Activated naive CD4-positive, alpha-beta T cell treated with anti-CD3 and anti-CD28 coated beads, Interleukin-2, amount 10 ng/mL, durations not matched to agents 7 days and 5 days (primary cell): ENCODE results near the gene SLC1A4.
"Not testable (repeated sequence)": the region's sequence is repeated elsewhere in the genome, so short reads cannot be mapped to it uniquely, and the experiment has no call there.

ENCODE experiments used
- CTCF ChIA-PET: fragments of 350-600 bp; sonication (Branson Sonifier 250); formaldehyde crosslinking; loops from one replicate; lab custom pipeline; 2021; ENCODE audit warnings: antibody characterized with exemption; lab: Charles Lee
- DNase-seq: peaks from one replicate; pipeline ENCODE4 v3.0.0-alpha.2; 2020
- H3K27ac Mint-ChIP-seq: one replicate; pipeline ENCODE4 v1.8.0; 2021; ENCODE audit warnings: mild to moderate bottlenecking, moderate library complexity, mixed read lengths
- H3K27me3 Mint-ChIP-seq: one replicate; pipeline ENCODE4 v1.8.0; 2021; ENCODE audit warnings: mild to moderate bottlenecking, mixed read lengths
- H3K36me3 Mint-ChIP-seq: one replicate; pipeline ENCODE4 v1.8.0; 2021; ENCODE audit warnings: mixed read lengths
- H3K4me1 Mint-ChIP-seq: one replicate; pipeline ENCODE4 v1.8.0; 2021; ENCODE audit warnings: mixed read lengths
- H3K4me3 Mint-ChIP-seq: one replicate; pipeline ENCODE4 v1.8.0; 2021; ENCODE audit warnings: mild to moderate bottlenecking, moderate library complexity, mixed read lengths
- H3K9me3 Mint-ChIP-seq: one replicate; pipeline ENCODE4 v1.8.0; 2021; ENCODE audit warnings: mixed read lengths

The SLC1A4 gene

GRCh38 chr2:65031341-65032018 is 42.3 kb downstream of the SLC1A4 start:
- Mint-ChIP-seq H3K4me3 (no peak overlapping the region), H3K9me3 (no peaks in the 10 kb centered on the region), H3K36me3 (no peaks in the 10 kb centered on the region), H3K4me1 (peaks cover 24% of the 10 kb centered on the region), H3K27me3 (no peaks in the 10 kb centered on the region), H3K27ac (peak overlapping the region; percentile 47)
- DNase-seq = peak; percentile 29
- CTCF ChIA-PET = interaction anchor here (0.9 to 4.3 kb wide), 4 partner anchors 9 to 114 kb away, joined by 3 to 60 read pairs (median 4); no protein-coding TSS in a partner anchor

DNA sequence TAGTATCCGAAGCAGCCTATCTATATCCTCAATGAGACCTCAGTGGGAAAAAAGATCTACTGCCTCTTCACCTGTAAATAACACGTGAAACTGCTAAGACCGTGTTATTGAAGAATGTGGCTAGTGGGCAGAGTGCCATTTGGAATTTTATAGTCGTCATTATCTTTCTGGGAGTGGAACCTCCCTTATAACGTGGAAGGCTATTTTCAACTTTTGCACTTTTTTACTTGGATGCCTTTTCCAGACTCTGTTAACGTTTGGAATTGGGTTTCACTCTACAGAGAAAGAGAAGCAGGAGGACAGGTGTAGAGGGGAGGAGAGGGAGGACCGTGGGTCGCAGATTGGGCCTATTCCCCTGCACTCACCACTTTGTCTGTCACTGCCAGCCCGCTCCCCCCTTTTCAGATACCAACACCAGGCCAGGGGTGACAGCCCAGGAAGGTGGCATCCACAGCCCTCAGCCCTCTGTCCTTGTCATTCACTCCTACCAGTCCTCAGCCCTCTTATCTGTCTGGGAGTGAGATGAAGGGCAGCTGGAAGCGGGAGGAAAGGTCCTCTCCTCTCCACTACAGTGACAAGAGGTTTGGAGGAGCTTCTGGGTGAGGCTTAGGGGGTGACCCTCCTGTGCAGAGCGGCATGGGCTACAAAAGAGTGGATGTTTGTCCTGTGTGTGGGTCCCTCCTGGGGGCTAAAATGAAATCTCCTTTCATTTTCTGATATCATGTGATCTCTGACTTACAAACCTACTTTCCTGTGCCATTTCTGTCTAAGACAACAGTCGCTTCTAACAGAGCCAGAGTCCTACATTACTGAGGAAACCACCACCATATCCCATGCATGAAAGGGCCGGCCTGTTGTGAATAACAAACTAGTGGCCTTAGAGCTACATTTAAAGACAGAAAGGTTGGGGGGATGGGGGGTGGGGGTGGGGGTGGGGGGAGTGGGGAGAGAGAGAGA is 43.1 kb downstream of the SLC1A4 start:
- Mint-ChIP-seq H3K4me1 (peaks cover 24% of the 10 kb centered on the region), H3K27ac (peak overlapping the region; percentile 56)

GRCh38 chr2:65033178-65033577 is 44.0 kb downstream of the SLC1A4 start:
- H3K27ac Mint-ChIP-seq = no peak overlapping the region
- H3K27me3 Mint-ChIP-seq = no peaks in the 10 kb centered on the region
- H3K36me3 Mint-ChIP-seq = no peaks in the 10 kb centered on the region
- no peak for DNase-seq
- no peaks in the 10 kb centered on the region for H3K9me3 Mint-ChIP-seq
- peaks cover 24% of the 10 kb centered on the region for H3K4me1 Mint-ChIP-seq
- H3K4me3 Mint-ChIP-seq = no peak overlapping the region
- CTCF ChIA-PET = interaction anchor here (0.6 to 4.3 kb wide), 8 partner anchors 10 to 707 kb away, joined by 3 to 60 read pairs (median 4); no protein-coding TSS in a partner anchor

More for the DNA sequence above, 43.1 kb downstream of the SLC1A4 start:
- H3K9me3 Mint-ChIP-seq = no peaks in the 10 kb centered on the region
- no peaks in the 10 kb centered on the region for H3K27me3 Mint-ChIP-seq
- no peak for DNase-seq
- CTCF ChIA-PET = interaction anchor here (0.7 to 4.3 kb wide), 6 partner anchors 8 to 115 kb away, joined by 3 to 60 read pairs (median 4); no protein-coding TSS in a partner anchor
- H3K4me3 Mint-ChIP-seq = peak overlapping the region; percentile 0
- no peaks in the 10 kb centered on the region for H3K36me3 Mint-ChIP-seq

- not testable (repeated sequence) for H3K27ac Mint-ChIP-seq, H3K4me3 Mint-ChIP-seq, H3K27me3 Mint-ChIP-seq, DNase-seq, H3K9me3 Mint-ChIP-seq, H3K36me3 Mint-ChIP-seq
- CTCF ChIA-PET = interaction anchor here (0.6 to 4.3 kb wide), 6 partner anchors 10 to 708 kb away, joined by 3 to 60 read pairs (median 4); no protein-coding TSS in a partner anchor
- peaks cover 24% of the 10 kb centered on the region for H3K4me1 Mint-ChIP-seq
Measured at GRCh38 chr2:65033667-65034066, 44.5 kb downstream of the SLC1A4 start.

- CTCF ChIA-PET = interaction anchor here (1.4 kb wide), 1 partner anchor 118 kb away, joined by 4 read pairs; no protein-coding TSS in a partner anchor
- Mint-ChIP-seq H3K27ac (no peak overlapping the region), H3K4me1 (peaks cover 30% of the 10 kb centered on the region), H3K4me3 (no peak overlapping the region), H3K9me3 (no peaks in the 10 kb centered on the region), H3K36me3 (no peaks in the 10 kb centered on the region), H3K27me3 (no peaks in the 10 kb centered on the region)
- no peak for DNase-seq
Measured at GRCh38 chr2:65035351-65035943, 46.2 kb downstream of the SLC1A4 start.

DNA sequence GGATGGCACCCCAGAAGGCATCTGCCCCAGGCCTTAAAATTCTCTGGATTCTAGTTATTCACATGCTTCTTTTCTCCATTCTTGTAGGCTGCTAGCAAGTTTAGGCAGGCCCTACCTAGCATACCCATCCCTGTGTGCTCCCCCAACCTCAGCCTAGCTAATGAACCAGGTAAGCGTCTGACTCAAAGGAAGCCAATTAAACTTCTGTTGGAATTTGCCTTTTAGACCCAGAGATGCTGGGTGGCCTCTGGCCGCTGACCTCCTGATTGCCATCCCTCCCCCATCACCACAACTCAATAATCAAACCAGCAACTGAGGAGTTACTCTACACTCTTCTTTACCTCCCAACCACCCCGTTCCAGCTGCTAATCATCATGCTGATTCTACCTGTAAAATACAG is 48.0 kb downstream of the SLC1A4 start:
- Mint-ChIP-seq H3K9me3 (no peaks in the 10 kb centered on the region), H3K4me1 (peaks cover 16% of the 10 kb centered on the region), H3K36me3 (no peaks in the 10 kb centered on the region), H3K4me3 (no peak overlapping the region), H3K27me3 (no peaks in the 10 kb centered on the region), H3K27ac (no peak overlapping the region)
- CTCF ChIA-PET = interaction anchor here (0.5 to 3.7 kb wide), 2 partner anchors 20 to 120 kb away, joined by 3 to 35 read pairs; no protein-coding TSS in a partner anchor
- DNase-seq = no peak

DNA sequence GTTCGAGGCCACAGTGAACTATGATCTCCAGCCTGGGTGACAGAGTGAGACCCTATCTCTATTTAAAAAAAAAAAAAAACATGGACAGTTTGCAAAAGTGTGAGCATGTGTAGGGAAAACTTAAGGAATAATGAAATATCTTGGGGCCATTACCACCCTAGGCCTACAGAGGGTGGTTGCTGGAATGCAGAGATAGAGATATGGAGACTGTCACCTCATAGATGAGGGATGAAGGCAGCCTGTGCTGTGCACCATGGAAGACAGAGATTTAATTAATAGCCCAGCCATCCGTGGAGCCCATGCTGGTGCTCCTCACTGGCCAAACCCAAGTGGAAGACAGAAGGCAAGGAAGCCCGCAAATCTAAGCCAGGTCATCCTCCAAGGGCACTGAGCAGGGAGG is 50.4 kb downstream of the SLC1A4 start:
- CTCF ChIA-PET = interaction anchor here (0.8 to 3.7 kb wide), 6 partner anchors 8 to 124 kb away, joined by 3 to 35 read pairs (median 4); no protein-coding TSS in a partner anchor
- DNase-seq = no peak
- peaks cover 3% of the 10 kb centered on the region for H3K27me3 Mint-ChIP-seq
- H3K9me3 Mint-ChIP-seq = peaks cover 9% of the 10 kb centered on the region
- no peak overlapping the region for H3K4me3 Mint-ChIP-seq
- peaks cover 24% of the 10 kb centered on the region for H3K4me1 Mint-ChIP-seq
- no peak overlapping the region for H3K27ac Mint-ChIP-seq
- peaks cover 11% of the 10 kb centered on the region for H3K36me3 Mint-ChIP-seq

DNA sequence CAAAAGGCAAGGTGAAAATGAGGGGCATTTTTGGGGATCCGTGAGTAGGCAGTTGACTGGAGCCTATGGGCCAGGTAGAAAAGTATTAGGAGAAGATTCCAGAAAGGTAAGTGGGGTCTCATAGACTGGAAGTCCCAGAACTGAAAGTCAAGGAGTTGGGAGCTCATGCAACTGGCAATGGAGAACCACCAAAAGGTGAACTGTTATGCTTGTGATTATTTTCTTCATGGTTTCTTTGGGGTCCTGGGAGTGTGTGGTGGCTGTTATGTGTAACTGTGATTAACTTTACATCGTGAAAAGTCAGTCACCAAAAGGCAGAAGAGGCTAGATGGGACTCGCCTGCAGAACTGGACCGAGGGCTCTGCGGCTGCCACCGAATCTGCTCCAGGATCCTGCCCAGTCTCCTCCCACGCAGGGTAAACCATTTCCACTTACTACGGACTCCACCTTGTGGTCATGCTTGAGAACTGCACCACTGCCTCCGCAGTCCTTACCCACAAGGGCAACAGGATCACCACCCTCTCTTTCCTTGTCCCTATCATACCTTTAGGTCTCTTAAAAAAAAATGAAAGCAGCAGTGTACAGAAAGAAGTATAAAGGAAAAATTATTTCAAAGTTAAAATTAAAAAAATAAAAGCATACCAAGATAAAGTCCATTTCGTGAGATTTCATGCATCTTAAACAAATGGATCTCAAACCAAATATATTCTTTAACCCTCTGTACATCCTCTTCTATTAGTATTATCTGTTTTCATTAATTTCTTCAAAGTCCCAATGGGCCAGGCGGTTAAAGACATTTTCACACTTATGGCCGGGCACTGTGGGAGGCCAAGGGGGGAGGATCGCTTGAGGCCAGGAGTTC is 51.4 kb downstream of the SLC1A4 start:
- Mint-ChIP-seq H3K27me3 (peaks cover 3% of the 10 kb centered on the region), H3K4me1 (peaks cover 24% of the 10 kb centered on the region), H3K4me3 (no peak overlapping the region), H3K36me3 (peaks cover 13% of the 10 kb centered on the region), H3K27ac (no peak overlapping the region), H3K9me3 (peaks cover 11% of the 10 kb centered on the region)
- DNase-seq = peak; percentile 87
- CTCF ChIA-PET = interaction anchor here (0.6 to 3.7 kb wide), 11 partner anchors 9 to 134 kb away, joined by 3 to 35 read pairs (median 4); no protein-coding TSS in a partner anchor

GRCh38 chr2:65043001-65043400 is 53.8 kb downstream of the SLC1A4 start:
- CTCF ChIA-PET = interaction anchor here (1.0 to 3.4 kb wide), 6 partner anchors 10 to 148 kb away, joined by 3 to 31 read pairs (median 4); no protein-coding TSS in a partner anchor
- H3K9me3 Mint-ChIP-seq = peaks cover 14% of the 10 kb centered on the region
- DNase-seq = no peak
- peaks cover 18% of the 10 kb centered on the region for H3K36me3 Mint-ChIP-seq
- H3K4me1 Mint-ChIP-seq = peaks cover 24% of the 10 kb centered on the region
- no peak overlapping the region for H3K4me3 Mint-ChIP-seq
- peaks cover 3% of the 10 kb centered on the region for H3K27me3 Mint-ChIP-seq
- H3K27ac Mint-ChIP-seq = no peak overlapping the region

DNA sequence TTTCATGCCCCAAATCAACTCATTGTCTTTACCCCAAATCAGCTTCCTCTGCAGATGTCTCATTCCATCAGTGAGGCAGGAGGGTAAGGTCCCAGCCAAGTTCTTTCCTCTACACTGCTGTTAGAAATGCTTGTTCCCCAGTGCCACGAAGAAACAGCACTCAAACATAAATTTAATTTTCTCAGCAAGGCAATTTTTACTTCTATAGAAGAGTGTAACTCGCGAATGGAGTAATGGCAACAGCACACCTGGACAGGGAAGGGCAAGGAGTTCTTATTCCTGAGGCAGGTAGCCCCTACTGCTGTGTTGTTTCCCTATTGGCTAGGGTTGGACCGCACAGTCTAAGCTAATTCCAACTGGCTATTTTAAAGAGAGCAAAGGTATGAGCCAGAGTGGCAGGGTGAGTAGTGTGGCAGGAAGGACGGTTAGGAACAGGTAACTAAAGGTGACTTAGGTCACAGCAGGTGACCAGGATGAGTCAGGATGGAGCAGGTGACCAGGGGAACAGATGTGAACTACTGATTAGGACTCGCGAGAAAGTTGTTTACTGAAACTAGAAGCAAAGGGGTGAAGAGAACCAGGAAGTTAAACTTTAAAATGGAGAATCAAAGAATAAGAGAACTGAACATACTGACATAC is 55.0 kb downstream of the SLC1A4 start:
- Mint-ChIP-seq H3K4me1 (peaks cover 24% of the 10 kb centered on the region), H3K4me3 (no peak overlapping the region), H3K27me3 (peaks cover 3% of the 10 kb centered on the region), H3K9me3 (peaks cover 17% of the 10 kb centered on the region), H3K36me3 (peaks cover 20% of the 10 kb centered on the region), H3K27ac (no peak overlapping the region)
- no peak for DNase-seq
- CTCF ChIA-PET = interaction anchor here (0.6 to 3.4 kb wide), 5 partner anchors 11 to 141 kb away, joined by 3 to 31 read pairs (median 4); no protein-coding TSS in a partner anchor

DNA sequence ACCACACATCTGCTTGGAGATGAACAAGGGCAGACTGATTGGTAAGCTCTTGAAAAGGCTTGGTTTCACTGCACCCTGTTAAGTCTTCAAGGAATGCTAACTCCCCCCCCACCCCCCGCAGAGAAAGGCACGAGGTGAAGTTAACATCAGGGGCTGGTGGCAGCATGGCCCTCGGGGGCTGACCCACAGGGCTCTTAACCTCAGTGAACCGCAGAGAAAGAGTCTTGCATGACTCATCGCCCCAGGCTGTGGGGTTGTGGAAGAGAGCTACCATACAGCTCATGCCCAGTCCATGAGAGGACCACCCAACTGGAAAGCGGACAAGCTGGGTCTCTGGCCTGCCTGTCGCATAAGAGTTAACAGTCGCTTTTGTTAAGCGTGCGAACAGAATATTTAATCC is 56.5 kb downstream of the SLC1A4 start:
- Mint-ChIP-seq H3K4me3 (no peak overlapping the region), H3K36me3 (peaks cover 20% of the 10 kb centered on the region), H3K4me1 (peaks cover 15% of the 10 kb centered on the region), H3K27ac (no peak overlapping the region), H3K27me3 (peaks cover 3% of the 10 kb centered on the region), H3K9me3 (peaks cover 17% of the 10 kb centered on the region)
- no peak for DNase-seq
- CTCF ChIA-PET = no interaction called here

DNA sequence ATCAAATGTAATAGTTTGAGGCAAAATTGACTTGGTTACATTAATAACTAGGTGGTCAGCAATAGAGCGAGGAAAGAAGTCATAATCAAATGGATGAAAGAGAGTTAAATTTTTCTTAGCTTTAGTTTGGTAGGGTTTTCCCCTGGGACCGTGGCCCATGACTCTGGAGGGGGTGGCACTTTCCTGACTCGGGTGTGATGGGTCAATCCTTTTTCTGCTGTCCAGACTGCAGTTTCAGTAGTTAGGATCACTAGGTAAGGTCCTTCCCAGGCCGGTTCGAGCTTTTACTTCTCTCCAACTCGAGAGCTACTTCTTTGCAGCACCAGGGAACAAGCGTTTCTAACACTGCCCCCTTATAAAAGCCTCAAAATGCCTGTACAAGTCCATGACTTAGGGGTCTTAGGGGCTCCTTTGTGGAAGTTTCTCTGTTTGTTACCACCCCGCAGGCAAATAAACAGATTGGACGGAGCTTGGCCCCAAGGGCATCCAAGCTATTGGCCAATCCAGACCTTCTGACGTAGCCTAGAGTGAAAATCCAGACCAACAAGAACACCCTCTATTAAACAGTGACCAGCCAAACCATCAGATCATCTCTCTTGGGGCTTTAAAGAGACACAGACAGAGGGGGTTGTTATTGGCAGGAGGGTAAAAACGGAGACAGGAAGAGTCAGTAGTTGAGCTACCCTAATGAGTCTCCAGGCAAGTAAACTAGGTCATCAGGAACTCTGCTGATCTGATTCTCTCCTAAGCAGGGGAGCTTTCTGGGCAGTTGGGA is 57.6 kb downstream of the SLC1A4 start:
- CTCF ChIA-PET = interaction anchor here (0.5 to 2.1 kb wide), 3 partner anchors 87 to 131 kb away, joined by 3 to 8 read pairs (median 3); no protein-coding TSS in a partner anchor
- H3K4me1 Mint-ChIP-seq = peaks cover 13% of the 10 kb centered on the region
- peaks cover 17% of the 10 kb centered on the region for H3K9me3 Mint-ChIP-seq
- H3K4me3 Mint-ChIP-seq = no peak overlapping the region
- H3K36me3 Mint-ChIP-seq = peaks cover 20% of the 10 kb centered on the region
- H3K27ac Mint-ChIP-seq = no peak overlapping the region
- DNase-seq = no peak
- peaks cover 3% of the 10 kb centered on the region for H3K27me3 Mint-ChIP-seq
